Endodermal cell (in vitro differentiated cells): ENCODE data around the gene RNF2. TPM values are rescaled to one million over a fixed set of nuclear protein-coding genes. Genes with fewer than 3 reads are reported as not detected.

Source experiments
- DNase-seq: peaks from one replicate; pipeline ENCODE4 v3.0.0-alpha.2; 2017
- H3K27ac ChIP-seq: 2 replicates; pipeline ENCODE4 v1.5.1; 2013; ENCODE audit warnings: mild to moderate bottlenecking, low read depth, low read length, moderate library complexity
- H3K27me3 ChIP-seq: 2 replicates; pipeline ENCODE4 v1.6.1; 2013; ENCODE audit warnings: mild to moderate bottlenecking, low read length, moderate library complexity; ENCODE audit not compliant: insufficient read depth, control insufficient read depth, poor library complexity, severe bottlenecking
- H3K36me3 ChIP-seq: 2 replicates; pipeline ENCODE4 v1.7.0; 2013; ENCODE audit warnings: mild to moderate bottlenecking, low read length, moderate library complexity; ENCODE audit not compliant: control insufficient read depth, insufficient read depth
- H3K4me1 ChIP-seq: one replicate; pipeline ENCODE4 v1.7.0; 2013; ENCODE audit warnings: low read length; ENCODE audit not compliant: control insufficient read depth, insufficient read depth
- H3K4me3 ChIP-seq: 2 replicates; pipeline ENCODE4 v1.5.1; 2013; ENCODE audit warnings: mild to moderate bottlenecking, low read length, moderate library complexity
- H3K9ac ChIP-seq: 2 replicates; pipeline ENCODE4 v1.6.1; 2013; ENCODE audit warnings: mild to moderate bottlenecking, low read length, moderate library complexity; ENCODE audit not compliant: poor library complexity, severe bottlenecking; ENCODE audit errors: extremely low read depth
- H3K9me3 ChIP-seq: 2 replicates; pipeline ENCODE4 v1.6.1; 2013; ENCODE audit warnings: mild to moderate bottlenecking, low read length, moderate library complexity; ENCODE audit not compliant: control insufficient read depth
- H3K27ac Mint-ChIP-seq: 2 replicates; pipeline ENCODE4 v1.8.0; 2020; ENCODE audit warnings: mixed read lengths
- H3K27me3 Mint-ChIP-seq: 2 replicates; pipeline ENCODE4 v1.8.0; 2021; ENCODE audit warnings: mild to moderate bottlenecking, mixed read lengths; ENCODE audit not compliant: insufficient read depth
- H3K36me3 Mint-ChIP-seq: 2 replicates; pipeline ENCODE4 v1.8.0; 2020; ENCODE audit warnings: low read depth, mixed read lengths
- H3K4me1 Mint-ChIP-seq: 2 replicates; pipeline ENCODE4 v1.8.0; 2020; ENCODE audit warnings: mixed read lengths
- H3K4me3 Mint-ChIP-seq: 2 replicates; pipeline ENCODE4 v1.8.0; 2020; ENCODE audit warnings: mild to moderate bottlenecking, moderate library complexity, mixed read lengths
- H3K9me3 Mint-ChIP-seq: 2 replicates; pipeline ENCODE4 v1.8.0; 2020; ENCODE audit warnings: mild to moderate bottlenecking, mixed read lengths
- CTCF ChIP-seq: fragments of 200-600 bp; sonication (generic); conservative IDR thresholded peaks from 2 replicates; pipeline ENCODE4 v1.5.0; 2021; ENCODE audit warnings: antibody characterized with exemption, mild to moderate bottlenecking
- WGBS, 2 experiments: methylation state at CpG; one replicate each; pipeline versions ENCODE4 v1.1.5 to v1.1.7; 2013; ENCODE audit warnings: missing lambda C conversion rate in 2 of 2, mixed read lengths in 1 of 2; ENCODE audit not compliant: insufficient coverage in 1 of 2, insufficient read length in 1 of 2; 5-methylcytosine and 5-hydroxymethylcytosine counted together
- total RNA-seq, 2 donors: library from RNA; stranded (reverse); fragmentation: NEBNext Ultra II Directional in 1 of 2; extraction: Animal tissue kit (Norgen Biotek cat#: 25700) in 1 of 2; gene quantifications; 2 replicates in 1 of 2; 3 replicates in 1 of 2; pipeline ENCODE4 v1.2.1, GENCODE V29; 2021

Gene RNF2
- total RNA-seq, 2 donors from 2014 or later: 61.1 to 66.9 TPM

GRCh38 chr1:185139246-185139645, 93.9 kb downstream of the RNF2 start:
- Mint-ChIP-seq H3K36me3 (peaks cover 40% of the 10 kb centered on the region), H3K9me3 (no peaks in the 10 kb centered on the region), H3K4me3 (no peak overlapping the region), H3K27me3 (no peaks in the 10 kb centered on the region), H3K27ac (no peak overlapping the region), H3K4me1 (no peaks in the 10 kb centered on the region)
- Histone ChIP-seq H3K4me1 (no peaks in the 10 kb centered on the region), H3K9me3 (no peaks in the 10 kb centered on the region), H3K27ac (no peak overlapping the region), H3K4me3 (no peak overlapping the region), H3K9ac (no peak overlapping the region), H3K27me3 (no peaks in the 10 kb centered on the region), H3K36me3 (peaks cover 51% of the 10 kb centered on the region)
- WGBS, 2 experiments: 93 to 98% methylated on average over 4 of the region's 4 CpGs
- TF ChIP-seq CTCF: no peak
- no peak for DNase-seq

GRCh38 chr1:185144233-185144632, 98.9 kb downstream of the RNF2 start:
- H3K9me3 Mint-ChIP-seq: no peaks in the 10 kb centered on the region
- H3K4me1 ChIP-seq: no peaks in the 10 kb centered on the region
- H3K9me3 ChIP-seq: no peaks in the 10 kb centered on the region
- H3K4me3 ChIP-seq: no peak overlapping the region
- H3K27me3 ChIP-seq: no peaks in the 10 kb centered on the region
- no peak overlapping the region for H3K27ac Mint-ChIP-seq
- H3K27me3 Mint-ChIP-seq: no peaks in the 10 kb centered on the region
- H3K36me3 ChIP-seq: peaks cover 44% of the 10 kb centered on the region
- H3K9ac ChIP-seq: no peak overlapping the region
- no peak overlapping the region for H3K27ac ChIP-seq
- H3K36me3 Mint-ChIP-seq: peaks cover 27% of the 10 kb centered on the region
- DNase-seq: no peak
- H3K4me3 Mint-ChIP-seq: no peak overlapping the region
- H3K4me1 Mint-ChIP-seq: no peaks in the 10 kb centered on the region
- TF ChIP-seq CTCF: no peak

DNA sequence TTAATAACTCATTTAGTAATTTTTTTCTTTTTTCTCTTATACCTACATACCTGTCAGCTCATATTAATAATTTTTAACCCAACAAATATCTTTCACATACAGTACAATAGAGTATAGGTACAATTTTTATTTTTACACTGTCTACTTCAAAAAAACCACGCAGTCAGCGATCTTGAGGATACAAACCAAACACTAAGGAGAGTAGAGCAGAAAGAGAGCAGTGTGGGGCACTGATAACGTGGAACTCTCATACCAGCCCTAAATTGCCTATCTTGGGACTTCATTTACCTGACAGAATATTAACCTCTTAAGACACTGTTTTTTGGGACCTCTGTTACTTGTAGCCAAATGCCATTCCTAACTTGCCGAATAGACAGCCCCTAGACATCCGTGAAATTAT, 105.9 kb downstream of the RNF2 start:
- H3K27me3 ChIP-seq: no peaks in the 10 kb centered on the region
- no peaks in the 10 kb centered on the region for H3K27me3 Mint-ChIP-seq
- no peaks in the 10 kb centered on the region for H3K9me3 ChIP-seq
- H3K4me1 ChIP-seq: no peaks in the 10 kb centered on the region
- H3K4me1 Mint-ChIP-seq: peaks cover 8% of the 10 kb centered on the region
- no peak overlapping the region for H3K4me3 ChIP-seq
- H3K36me3 Mint-ChIP-seq: peaks cover 15% of the 10 kb centered on the region
- TF ChIP-seq CTCF: no peak
- no peak overlapping the region for H3K4me3 Mint-ChIP-seq
- no peak overlapping the region for H3K27ac Mint-ChIP-seq
- H3K9ac ChIP-seq: no peak overlapping the region
- H3K27ac ChIP-seq: no peak overlapping the region
- DNase-seq: no peak
- WGBS, 2 experiments: 94 to 100% methylated on average over 4 to 5 of the region's 5 CpGs
- no peaks in the 10 kb centered on the region for H3K9me3 Mint-ChIP-seq
- peaks cover 11% of the 10 kb centered on the region for H3K36me3 ChIP-seq

Other genes starting within 250 kb of the RNF2 start
- gene NIBAN1, start 71.0 kb upstream of the RNF2 start, total RNA-seq: 1 to 10 TPM; 4.8 to 5.1 TPM
- gene TRMT1L, start 111.4 kb downstream of the RNF2 start, total RNA-seq: 10 to 100 TPM; 23.8 to 33.4 TPM
- gene SWT1, start 111.6 kb downstream of the RNF2 start, total RNA-seq: 10 to 100 TPM in 1 of 2 donors, 1 to 10 TPM in 1; 9.7 to 13.4 TPM